K562 (cell line): ENCODE results near the gene ZC3H15. TPM values are rescaled to one million over a fixed set of nuclear protein-coding genes. Genes with fewer than 3 reads are reported as not detected.

Experiments
- ATAC-seq: fragments of 200-7000 bp; cut with Tn5 transposase; 3 replicates; pipeline ENCODE4 v1.9.1; 2020; ENCODE audit warnings: moderate library complexity
- BruUV-seq: library from RNA; stranded (reverse); fragments of 400-500 nt; replicated peaks from 2 replicates; lab custom pipeline; 2021; lab: Mats Ljungman, UMichigan
- CTCF ChIA-PET: fragments of 300-600 bp; formaldehyde crosslinking; extraction: SDS; loops from one replicate; lab custom pipeline; 2021; ENCODE audit warnings: low intra/inter-chr PET ratio; lab: Yijun Ruan, JAX
- POLR2A ChIA-PET: fragments of 300-600, 350-650 bp; sonication (Branson Sonifier 250); formaldehyde crosslinking; extraction: SDS; loops from one replicate; lab custom pipeline; 2021; ENCODE audit warnings: antibody characterized with exemption, inconsistent platforms; lab: Yijun Ruan, JAX
- DNase-seq, 4 experiments: peaks; one replicate each; pipeline versions ENCODE4 v3.0.0 to v3.0.0-alpha.2; 2011 to 2018; ENCODE audit warnings: low spot score in 3 of 4, mixed read lengths in 3 of 4; ENCODE audit errors: extremely low read depth in 1 of 4
- FAIRE-seq: peaks from 2 replicates; lab custom pipeline; 2011; peaks lifted over from hg19 to GRCh38; lab: Jason Lieb, UNC
- H2AFZ ChIP-seq: 2 replicates; pipeline ENCODE4 v1.6.0; 2011; ENCODE audit warnings: low read depth, low read length, control low read depth, inconsistent platforms
- H3K27ac ChIP-seq: fragments of 200-600 bp; 3 replicates; pipeline ENCODE4 v1.8.0; 2011; ENCODE audit warnings: low read depth, mild to moderate bottlenecking, control low read depth, inconsistent platforms, low read length, moderate library complexity, mixed read lengths; ENCODE audit errors: extremely low read depth
- H3K27me3 ChIP-seq, 2 experiments: fragments of 300-600 bp in 1 of 2; 2 replicates in 1 of 2; 3 replicates in 1 of 2; pipeline versions ENCODE4 v1.6.0 to v1.8.0; 2011; ENCODE audit warnings: inconsistent platforms in 2 of 2, low read length in 2 of 2, mild to moderate bottlenecking in 1 of 2, mixed read lengths in 1 of 2, moderate library complexity in 1 of 2; ENCODE audit not compliant: control insufficient read depth in 2 of 2, insufficient read depth in 2 of 2
- H3K36me3 ChIP-seq: fragments of 300-600 bp; 3 replicates; pipeline ENCODE4 v1.8.0; 2011; ENCODE audit warnings: mild to moderate bottlenecking, low read length, inconsistent platforms; ENCODE audit not compliant: control insufficient read depth, insufficient read depth
- H3K4me1 ChIP-seq, 2 experiments: fragments of 200-600 bp in 1 of 2; replicated peaks in 1 of 2; 2 replicates in 1 of 2; 3 replicates in 1 of 2; pipeline versions ENCODE4 v1.5.1 to v1.8.0; 2011; ENCODE audit warnings: inconsistent platforms in 2 of 2, low read length in 2 of 2, mild to moderate bottlenecking in 1 of 2, mixed read lengths in 1 of 2, moderate library complexity in 1 of 2; ENCODE audit not compliant: control insufficient read depth in 2 of 2, insufficient read depth in 2 of 2
- H3K4me2 ChIP-seq: 2 replicates; pipeline ENCODE4 v1.6.1; 2011; ENCODE audit warnings: low read length, control low read depth, inconsistent platforms, mixed read lengths; ENCODE audit not compliant: insufficient read depth
- H3K4me3 ChIP-seq: fragments of 200-600 bp; sonication (generic), shearing (Covaris generic); 2 replicates; pipeline ENCODE4 v1.5.1; 2016; ENCODE audit warnings: control low read depth, inconsistent platforms
- H3K79me2 ChIP-seq: fragments of 200-600 bp; 3 replicates; pipeline ENCODE4 v1.8.0; 2011; ENCODE audit warnings: low read length, inconsistent platforms; ENCODE audit not compliant: control insufficient read depth, insufficient read depth
- H3K9ac ChIP-seq, 2 experiments: 2 replicates each; pipeline versions ENCODE4 v1.6.0 to v1.6.1; 2011; ENCODE audit warnings: low read depth in 2 of 2, low read length in 2 of 2, control low read depth in 1 of 2, inconsistent platforms in 1 of 2, mild to moderate bottlenecking in 1 of 2, mixed read lengths in 1 of 2; ENCODE audit not compliant: insufficient read depth in 1 of 2
- H3K9me1 ChIP-seq: one replicate; pipeline ENCODE4 v1.6.0; 2011; ENCODE audit warnings: inconsistent platforms, mild to moderate bottlenecking, low read length, moderate library complexity; ENCODE audit not compliant: control insufficient read depth, insufficient read depth
- H3K9me3 ChIP-seq: replicated peaks from 2 replicates; pipeline ENCODE4 v1.5.1; 2011; ENCODE audit warnings: low read depth, low read length, inconsistent platforms; ENCODE audit not compliant: control insufficient read depth, insufficient read depth
- H4K20me1 ChIP-seq: replicated peaks from 2 replicates; pipeline ENCODE4 v1.6.1; 2011; ENCODE audit warnings: low read length, inconsistent platforms, mixed read lengths; ENCODE audit not compliant: control insufficient read depth, insufficient read depth
- C11orf30 ChIP-seq: fragments of 450-650 bp; IDR thresholded peaks from 2 replicates; pipeline ENCODE4 v1.6.1; 2016; ENCODE audit warnings: low read depth, mild to moderate bottlenecking
- MAFG ChIP-seq: fragments of 450-650 bp; conservative IDR thresholded peaks from 2 replicates; pipeline ENCODE4 v1.6.1; 2016; ENCODE audit warnings: missing genetic modification characterization, missing compliant biosample characterization
- MCM5 ChIP-seq: fragments of 450-650 bp; IDR thresholded peaks from 2 replicates; pipeline ENCODE4 v1.6.1; 2016; ENCODE audit warnings: low read depth
- NELFE ChIP-seq: IDR thresholded peaks from 2 replicates; pipeline ENCODE4 v1.6.1; 2011; ENCODE audit warnings: mild to moderate bottlenecking; ENCODE audit not compliant: insufficient read depth, insufficient read length
- PYGO2 ChIP-seq: fragments of 450-650 bp; IDR thresholded peaks from 2 replicates; pipeline ENCODE4 v1.6.1; 2016; ENCODE audit warnings: mild to moderate bottlenecking, missing genetic modification characterization, moderate library complexity, missing compliant biosample characterization
- TEAD4 ChIP-seq, 2 experiments: sonication (generic) in 1 of 2; formaldehyde crosslinking in 1 of 2; IDR thresholded peaks; 2 replicates each; pipeline versions ENCODE4 v1.6.1 to v1.8.0; 2012 to 2022; ENCODE audit warnings: borderline replicate concordance in 1 of 2, inconsistent platforms in 1 of 2, low read length in 1 of 2, mild to moderate bottlenecking in 1 of 2, missing genetic modification reagents in 1 of 2
- TGIF2 ChIP-seq: sonication (generic); formaldehyde crosslinking; IDR thresholded peaks from 2 replicates; pipeline ENCODE4 v1.8.1; 2022; ENCODE audit warnings: mild to moderate bottlenecking, missing genetic modification reagents, moderate library complexity
- ZNF316 ChIP-seq: fragments of 450-650 bp; IDR thresholded peaks from 2 replicates; pipeline ENCODE4 v1.6.1; 2016
- WGBS: fragments of 100-300 bp; shearing (Covaris generic); methylation state at CpG from one replicate; pipeline ENCODE4 v1.1.6; 2016; ENCODE audit warnings: low coverage, mixed read lengths; ENCODE audit not compliant: insufficient coverage; ENCODE audit errors: missing lambda C conversion rate; 5-methylcytosine and 5-hydroxymethylcytosine counted together
- in situ Hi-C: fragments of 300-500 bp; cut with MboI; formaldehyde crosslinking; loops from 4 replicates; pipeline ENCODE4 v1.15.0; 2018; ENCODE audit warnings: inconsistent platforms, mixed read lengths
- intact Hi-C: fragments of 100-400 bp; cut with micrococcal nuclease; formaldehyde crosslinking; loops from 2 replicates; pipeline ENCODE4 v1.14.2; 2022
- polyA plus RNA-seq, 8 experiments: library from polyadenylated mRNA; depleted of rRNA in 4 of 8; stranded (reverse) in 5 of 8; unstranded in 3 of 8; fragments of >200 nt; fragmentation: Nextera tagmentation in 2 of 8; fragmentation: Illumina TruSeq in 1 of 8; extraction: Ambion mirVana in 2 of 8; extraction: Trizol in 1 of 8; gene quantifications; 2 replicates each; pipeline versions ENCODE4 v1.2.1 to v1.2.3, GENCODE V29; 2011 to 2014; ENCODE audit warnings: inconsistent platforms in 1 of 8, missing spikeins in 1 of 8
- total RNA-seq, 7 experiments: library from RNA; depleted of rRNA in 6 of 7; stranded (reverse); fragments of >200 nt in 6 of 7; fragmentation: Illumina TruSeq in 2 of 7; extraction: Trizol in 2 of 7; gene quantifications; 2 replicates each; pipeline versions ENCODE4 v1.2.1 to v1.2.3, GENCODE V29; 2011 to 2021; ENCODE audit warnings: low replicate concordance in 1 of 7

The ZC3H15 gene
- total and polyA plus RNA-seq, 9 of the 15 experiments (the other 6 are each of a cell fraction or from before 2014, with no cell fraction given): 132 to 286 (median 189) TPM

GRCh38 chr2:186551323-186552050 is 65.4 kb downstream of the ZC3H15 start:
- H3K9ac ChIP-seq: no peak overlapping the region
- ATAC-seq (no peak), DNase-seq (no peak), FAIRE-seq (no peak)
- intact Hi-C loops (no loop called here), in situ Hi-C loops (no loop called here)
- H3K4me1 ChIP-seq: no peaks in the 10 kb centered on the region; a peak in 1 of 5 replicates
- H4K20me1 ChIP-seq: no peaks in the 10 kb centered on the region
- H3K9me1 ChIP-seq: no peaks in the 10 kb centered on the region
- WGBS: 32% methylated on average over 8 of the region's 8 CpGs
- POLR2A ChIA-PET: interaction anchor here (0.9 kb wide), 1 partner anchor 9 kb away, joined by 3 read pairs; no protein-coding TSS in a partner anchor
- no peak overlapping the region for H3K4me2 ChIP-seq
- no peak overlapping the region for H3K4me3 ChIP-seq
- H3K36me3 ChIP-seq: no peaks in the 10 kb centered on the region
- TF ChIP-seq TEAD4 (IDR thresholded peaks at IDR 0.05; ENCODE audit: low read length): no peak
- TF ChIP-seq TEAD4 (CRISPR knock-in tag; IDR thresholded peaks at IDR 0.05; ENCODE audit: borderline replicate concordance): no peak
- TF ChIP-seq C11orf30: peak; percentile 54; the same call in 1 of the 2 replicates
- peak; percentile 32; the same call in 1 of the 2 replicates for TF ChIP-seq MAFG (tag)
- no peak for TF ChIP-seq MCM5
- TF ChIP-seq TGIF2 (CRISPR knock-in tag): no peak
- no peak for TF ChIP-seq NELFE
- TF ChIP-seq PYGO2: no peak
- peak; percentile 76 for TF ChIP-seq ZNF316
- TF ChIP-seq, all 486 proteins: peak for 3
- no TSS peak for BruUV-seq
- Histone ChIP-seq H3K9me3 (no peaks in the 10 kb centered on the region), H3K27ac (no peak overlapping the region), H3K79me2 (no peaks in the 10 kb centered on the region), H3K27me3 (no peaks in the 10 kb centered on the region), H2AFZ (no peak overlapping the region)
- CTCF ChIA-PET: no interaction called here
